Activated T-helper 17 cell treated with anti-CD3 and anti-CD28 coated beads, Interleukin-2, amount 50 U/mL, for 72 hours (primary cell): Measurements from ENCODE around the gene GMNN. TPM values are rescaled to one million over a fixed set of nuclear protein-coding genes. Genes with fewer than 3 reads are reported as not detected.

Source experiments
- ATAC-seq: fragments of 150-1000 bp; cut with Tn5 transposase; replicated peaks from 2 replicates; pipeline ENCODE4 v1.10.0; 2021; ENCODE audit warnings: mild to moderate bottlenecking, moderate library complexity
- H3K27ac Mint-ChIP-seq: one replicate; pipeline ENCODE4 v1.8.0; 2022; ENCODE audit warnings: mixed read lengths
- H3K27me3 Mint-ChIP-seq: one replicate; pipeline ENCODE4 v1.8.0; 2022; ENCODE audit warnings: mixed read lengths
- H3K36me3 Mint-ChIP-seq: one replicate; pipeline ENCODE4 v1.8.0; 2022; ENCODE audit warnings: low read depth, mild to moderate bottlenecking, mixed read lengths
- H3K4me1 Mint-ChIP-seq: one replicate; pipeline ENCODE4 v1.8.0; 2022; ENCODE audit warnings: mixed read lengths
- H3K4me3 Mint-ChIP-seq: one replicate; pipeline ENCODE4 v1.8.0; 2022; ENCODE audit warnings: mild to moderate bottlenecking, mixed read lengths
- H3K9me3 Mint-ChIP-seq: one replicate; pipeline ENCODE4 v1.8.0; 2022; ENCODE audit warnings: mixed read lengths
- total RNA-seq, 2 donors: library from RNA; stranded (reverse); gene quantifications; one replicate each; pipeline ENCODE4 v1.2.3, GENCODE V29; 2022

The GMNN gene
- total RNA-seq, 2 donors from 2014 or later, result 61.3 to 80.4 TPM

- H3K27me3 Mint-ChIP-seq, result no peaks in the 10 kb centered on the region
- H3K4me3 Mint-ChIP-seq, result peak overlapping the region; percentile 99
- peaks cover 52% of the 10 kb centered on the region for H3K36me3 Mint-ChIP-seq
- no peaks in the 10 kb centered on the region for H3K9me3 Mint-ChIP-seq
- peaks cover 14% of the 10 kb centered on the region for H3K4me1 Mint-ChIP-seq
- H3K27ac Mint-ChIP-seq, result peak overlapping the region; percentile 96
- ATAC-seq, result peak; percentile 32
These were observed 852 bp downstream of the GMNN start for GRCh38 chr6:24775520-24776058.

GRCh38 chr6:24777227-24777626 lies 2.5 kb downstream of the GMNN start:
- no peak for ATAC-seq
- H3K36me3 Mint-ChIP-seq, result peaks cover 68% of the 10 kb centered on the region
- peaks cover 14% of the 10 kb centered on the region for H3K4me1 Mint-ChIP-seq
- H3K4me3 Mint-ChIP-seq, result peak overlapping the region; percentile 99
- H3K9me3 Mint-ChIP-seq, result no peaks in the 10 kb centered on the region
- no peak overlapping the region for H3K27ac Mint-ChIP-seq
- H3K27me3 Mint-ChIP-seq, result no peaks in the 10 kb centered on the region

GRCh38 chr6:24778121-24778520 lies 3.4 kb downstream of the GMNN start:
- Mint-ChIP-seq H3K36me3 (peaks cover 77% of the 10 kb centered on the region), H3K4me3 (peak overlapping the region; percentile 99), H3K27ac (no peak overlapping the region), H3K27me3 (no peaks in the 10 kb centered on the region), H3K9me3 (no peaks in the 10 kb centered on the region), H3K4me1 (peaks cover 14% of the 10 kb centered on the region)
- ATAC-seq, result no peak

- Mint-ChIP-seq H3K4me1 (peaks cover 14% of the 10 kb centered on the region), H3K27ac (no peak overlapping the region), H3K9me3 (no peaks in the 10 kb centered on the region), H3K27me3 (no peaks in the 10 kb centered on the region), H3K4me3 (peak overlapping the region; percentile 37), H3K36me3 (peaks cover 85% of the 10 kb centered on the region)
- ATAC-seq, result no peak
These were observed 4.1 kb downstream of the GMNN start for GRCh38 chr6:24778878-24779277.

- no peaks in the 10 kb centered on the region for H3K9me3 Mint-ChIP-seq
These were observed 4.8 kb downstream of the GMNN start for GRCh38 chr6:24779416-24780016.

GRCh38 chr6:24780206-24780605 lies 5.5 kb downstream of the GMNN start:
- Mint-ChIP-seq H3K4me1 (peaks cover 14% of the 10 kb centered on the region), H3K27ac (no peak overlapping the region), H3K4me3 (peak overlapping the region; percentile 30), H3K9me3 (no peaks in the 10 kb centered on the region), H3K36me3 (peaks cover 98% of the 10 kb centered on the region), H3K27me3 (no peaks in the 10 kb centered on the region)
- ATAC-seq, result no peak

More at GRCh38 chr6:24779416-24780016, 4.8 kb downstream of the GMNN start:
- H3K4me1 Mint-ChIP-seq, result peaks cover 14% of the 10 kb centered on the region
- peak overlapping the region; percentile 30 for H3K4me3 Mint-ChIP-seq
- peak overlapping the region; percentile 55 for H3K27ac Mint-ChIP-seq
- no peak for ATAC-seq
- H3K36me3 Mint-ChIP-seq, result peaks cover 91% of the 10 kb centered on the region
- no peaks in the 10 kb centered on the region for H3K27me3 Mint-ChIP-seq

GRCh38 chr6:24788031-24788665 lies 13.4 kb downstream of the GMNN start:
- H3K9me3 Mint-ChIP-seq, result no peaks in the 10 kb centered on the region
- peaks cover 14% of the 10 kb centered on the region for H3K4me1 Mint-ChIP-seq
- peak overlapping the region; percentile 5 for H3K4me3 Mint-ChIP-seq
- ATAC-seq, result peak; percentile 92
- H3K27me3 Mint-ChIP-seq, result no peaks in the 10 kb centered on the region
- peaks cover 54% of the 10 kb centered on the region for H3K36me3 Mint-ChIP-seq
- peak overlapping the region; percentile 44 for H3K27ac Mint-ChIP-seq

- Mint-ChIP-seq H3K4me1 (peaks cover 11% of the 10 kb centered on the region), H3K27ac (no peak overlapping the region), H3K36me3 (no peaks in the 10 kb centered on the region), H3K27me3 (no peaks in the 10 kb centered on the region), H3K9me3 (no peaks in the 10 kb centered on the region), H3K4me3 (no peak overlapping the region)
- ATAC-seq, result no peak
These were observed 20.4 kb downstream of the GMNN start for GRCh38 chr6:24795106-24795505.

GRCh38 chr6:24796616-24797290 lies 22.0 kb downstream of the GMNN start:
- Mint-ChIP-seq H3K9me3 (no peaks in the 10 kb centered on the region), H3K4me3 (no peak overlapping the region), H3K4me1 (peaks cover 11% of the 10 kb centered on the region), H3K36me3 (no peaks in the 10 kb centered on the region), H3K27ac (no peak overlapping the region), H3K27me3 (no peaks in the 10 kb centered on the region)
- peak; percentile 63 for ATAC-seq

GRCh38 chr6:24797596-24798216 lies 23.0 kb downstream of the GMNN start:
- no peak overlapping the region for H3K27ac Mint-ChIP-seq
- peaks cover 9% of the 10 kb centered on the region for H3K36me3 Mint-ChIP-seq
- peaks cover 11% of the 10 kb centered on the region for H3K4me1 Mint-ChIP-seq
- H3K27me3 Mint-ChIP-seq, result no peaks in the 10 kb centered on the region
- no peak for ATAC-seq
- no peaks in the 10 kb centered on the region for H3K9me3 Mint-ChIP-seq
- H3K4me3 Mint-ChIP-seq, result no peak overlapping the region

GRCh38 chr6:24798740-24799540 lies 24.2 kb downstream of the GMNN start, which contains the start of gene ARMH2:
Gene ARMH2 (minus strand): TSS chr6:24798917. CDS start chr6:24798857, 60 bp downstream.
- no peaks in the 10 kb centered on the region for H3K9me3 Mint-ChIP-seq
- no peaks in the 10 kb centered on the region for H3K27me3 Mint-ChIP-seq
- peaks cover 21% of the 10 kb centered on the region for H3K36me3 Mint-ChIP-seq
- no peak within 1 kb of the TSS for H3K27ac Mint-ChIP-seq
- H3K4me3 Mint-ChIP-seq, result no peak within 1 kb of the TSS
- peaks cover 11% of the 10 kb centered on the region for H3K4me1 Mint-ChIP-seq
- ATAC-seq, result no peak

GRCh38 chr6:24799541-24799915 lies 24.8 kb downstream of the GMNN start:
- H3K27ac Mint-ChIP-seq, result no peak overlapping the region
- no peak for ATAC-seq
- H3K9me3 Mint-ChIP-seq, result no peaks in the 10 kb centered on the region
- H3K27me3 Mint-ChIP-seq, result no peaks in the 10 kb centered on the region
- peaks cover 11% of the 10 kb centered on the region for H3K4me1 Mint-ChIP-seq
- H3K4me3 Mint-ChIP-seq, result no peak overlapping the region
- peaks cover 27% of the 10 kb centered on the region for H3K36me3 Mint-ChIP-seq

GRCh38 chr6:24802271-24803059 lies 27.7 kb downstream of the GMNN start:
- H3K4me3 Mint-ChIP-seq, result no peak overlapping the region
- H3K36me3 Mint-ChIP-seq, result peaks cover 56% of the 10 kb centered on the region
- H3K9me3 Mint-ChIP-seq, result no peaks in the 10 kb centered on the region
- no peaks in the 10 kb centered on the region for H3K27me3 Mint-ChIP-seq
- H3K27ac Mint-ChIP-seq, result peak overlapping the region; percentile 5
- peaks cover 6% of the 10 kb centered on the region for H3K4me1 Mint-ChIP-seq
- ATAC-seq, result no peak
